Measurements from ENCODE around the gene AAGAB.

- TF ChIP-seq POLR2AphosphoS5 (IDR thresholded peaks at IDR 0.05; ENCODE audit: low read depth) (no peak), CTCF (IDR thresholded peaks at IDR 0.05; ENCODE audit: insufficient read depth, low read length) (no peak), GABPA (IDR thresholded peaks at IDR 0.05; ENCODE audit: low read depth) (no peak), REST (IDR thresholded peaks at IDR 0.05; ENCODE audit: insufficient replicate concordance, low read depth) (no peak)
Observed at GRCh38 chr15:67227431-67227830, 27.0 kb downstream of the AAGAB start.

Measured in HL-60 (cell line).